ENCODE data around the gene SLCO3A1.
"Not testable (repeated sequence)": the region's sequence is repeated elsewhere in the genome, so short reads cannot be mapped to it uniquely, and the experiment has no call there.

Gene SLCO3A1

DNA sequence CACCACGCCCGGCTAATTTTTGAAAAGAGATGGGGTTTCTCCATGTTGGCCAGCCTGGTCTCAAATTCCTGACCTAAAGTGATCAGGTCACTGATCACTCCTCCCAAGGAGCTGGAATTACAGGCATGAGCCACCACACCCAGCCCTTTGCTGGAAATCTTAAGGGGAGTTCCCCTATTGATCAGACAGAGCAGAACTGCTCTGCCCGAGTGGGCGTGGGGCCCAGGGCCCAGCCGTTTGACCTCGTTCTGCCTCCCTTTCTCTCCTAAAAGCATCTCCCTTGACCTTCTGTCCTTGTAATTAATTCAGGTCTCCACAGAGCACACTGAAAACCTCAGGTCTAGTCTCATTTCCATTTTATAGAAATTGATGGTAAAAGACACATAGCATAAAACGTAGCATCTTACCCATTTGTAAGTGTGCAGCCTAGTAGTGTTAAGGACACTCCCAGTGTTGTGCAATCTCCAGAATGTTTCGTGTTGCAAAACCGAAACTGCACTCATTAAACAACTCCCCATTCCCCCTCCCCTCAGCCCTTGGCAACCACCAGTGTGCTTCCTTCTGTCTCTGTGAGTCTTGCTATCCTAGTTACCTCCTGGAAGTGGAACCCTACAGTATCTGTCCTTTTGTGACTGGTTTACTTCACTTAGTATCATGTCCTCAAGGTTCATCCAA is 89.3 kb downstream of the SLCO3A1 start:
- no peak for DNase-seq

DNA sequence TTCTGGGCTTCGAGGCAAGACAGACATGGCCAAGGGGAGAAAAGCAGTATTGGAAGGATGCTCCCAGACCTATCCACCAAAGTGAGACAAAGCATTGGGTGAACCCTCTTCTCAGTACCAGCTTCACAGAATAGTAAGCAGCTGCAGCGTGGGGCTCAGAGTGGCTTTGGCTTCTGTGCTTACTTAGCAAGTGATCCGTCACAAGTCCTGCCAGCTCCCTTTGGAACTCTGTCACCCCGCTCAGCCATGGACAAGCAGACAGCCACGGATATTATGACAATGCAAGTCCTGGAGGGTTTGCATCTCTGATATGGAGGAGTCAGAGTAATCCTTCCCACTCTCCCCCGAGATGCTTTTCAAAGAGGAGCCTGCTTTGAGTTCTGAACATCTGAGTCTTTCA is 90.8 kb downstream of the SLCO3A1 start:
- no peak for DNase-seq

DNA sequence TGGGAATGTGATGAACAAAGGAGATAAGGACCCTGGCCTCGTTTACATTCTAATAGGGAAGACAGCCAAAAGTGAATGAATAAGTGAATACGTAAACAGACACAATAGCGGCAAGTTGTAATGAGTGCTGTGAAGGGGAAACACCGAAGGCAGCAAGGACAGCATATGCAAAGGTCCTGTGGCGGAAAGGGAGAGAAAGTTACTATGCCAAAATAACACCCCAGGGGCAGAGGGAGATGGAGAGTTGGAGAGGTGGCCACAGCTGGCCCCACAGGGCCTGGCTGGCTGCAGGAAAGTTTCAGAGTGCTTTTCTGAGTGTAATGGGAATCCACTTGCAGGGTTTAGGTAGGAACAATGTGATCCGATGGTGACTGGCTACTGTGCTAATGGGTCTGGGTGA is 91.9 kb downstream of the SLCO3A1 start:
- no peak for DNase-seq

DNA sequence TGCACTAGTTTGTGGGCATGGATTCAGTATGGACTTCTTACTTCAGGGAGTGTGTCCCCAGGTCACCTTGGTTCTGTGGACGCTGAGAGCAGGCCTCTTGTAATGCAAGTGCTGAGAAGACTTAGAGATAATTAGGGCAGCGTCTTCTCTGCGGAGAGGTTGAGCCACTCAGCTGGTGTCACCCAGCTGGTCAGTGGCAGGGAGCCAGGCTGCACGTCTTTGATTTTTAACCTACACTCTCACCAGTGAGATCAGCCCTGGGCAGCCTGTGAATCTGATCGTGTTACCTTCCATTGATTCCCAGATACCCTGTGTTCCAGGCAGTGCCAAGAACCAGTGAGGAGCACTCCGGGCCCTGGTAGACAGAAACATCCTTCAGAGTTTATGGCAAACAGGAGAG is 92.6 kb downstream of the SLCO3A1 start:
- DNase-seq = no peak

DNA sequence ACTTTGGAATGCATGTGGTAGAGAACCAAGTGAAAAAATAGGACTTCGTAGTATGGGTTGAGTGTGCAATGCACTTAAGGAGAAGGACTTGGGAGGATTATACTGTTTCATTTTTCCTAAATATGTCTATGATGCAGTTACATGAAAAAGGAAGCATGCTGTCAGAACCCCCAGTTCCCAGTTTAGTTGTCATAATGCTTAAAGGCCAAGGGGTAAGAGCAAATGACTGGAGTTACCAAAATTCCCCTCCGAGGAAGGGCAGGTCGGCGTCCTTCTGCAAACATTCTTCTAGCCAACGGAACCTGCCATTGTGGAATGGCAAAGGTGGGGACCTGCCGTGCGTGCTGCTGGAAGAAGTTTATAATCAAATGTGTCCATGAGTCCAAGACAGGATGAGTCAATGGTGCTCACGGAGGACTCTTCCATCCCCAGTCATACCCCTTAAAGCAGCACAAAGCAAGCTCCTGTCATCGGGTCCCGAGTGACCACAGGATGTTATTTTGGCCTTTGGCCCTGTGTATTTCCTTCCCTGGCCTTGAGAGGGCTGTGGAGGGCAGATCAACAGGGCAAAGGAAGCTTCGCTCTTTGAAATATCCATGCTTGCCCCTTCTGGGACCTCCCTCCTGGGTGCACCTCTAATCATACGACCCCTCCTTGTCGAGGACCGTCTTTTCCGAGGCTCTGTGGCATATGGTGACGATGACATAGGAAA is 93.2 kb downstream of the SLCO3A1 start:
- DNase-seq = no peak

DNA sequence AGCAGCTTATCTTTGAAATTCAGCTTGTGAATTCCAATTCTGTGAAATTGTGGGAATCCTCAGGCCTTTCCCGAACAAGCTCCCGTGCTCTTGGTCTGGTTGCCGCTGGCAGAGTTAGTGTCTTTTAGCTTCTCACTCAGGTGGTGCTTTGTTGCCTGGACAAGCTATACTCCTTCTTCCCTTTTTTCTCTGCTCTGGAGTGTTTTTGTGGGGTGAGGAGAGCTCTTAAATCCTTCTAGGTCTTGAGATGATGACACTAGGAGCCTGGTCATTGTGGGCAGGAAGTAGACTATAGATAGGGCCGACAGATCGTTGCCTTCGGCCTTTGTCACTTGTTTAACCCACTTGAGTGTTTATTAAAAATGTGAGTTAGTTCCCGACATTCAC is 93.8 kb downstream of the SLCO3A1 start:
- DNase-seq = no peak

DNA sequence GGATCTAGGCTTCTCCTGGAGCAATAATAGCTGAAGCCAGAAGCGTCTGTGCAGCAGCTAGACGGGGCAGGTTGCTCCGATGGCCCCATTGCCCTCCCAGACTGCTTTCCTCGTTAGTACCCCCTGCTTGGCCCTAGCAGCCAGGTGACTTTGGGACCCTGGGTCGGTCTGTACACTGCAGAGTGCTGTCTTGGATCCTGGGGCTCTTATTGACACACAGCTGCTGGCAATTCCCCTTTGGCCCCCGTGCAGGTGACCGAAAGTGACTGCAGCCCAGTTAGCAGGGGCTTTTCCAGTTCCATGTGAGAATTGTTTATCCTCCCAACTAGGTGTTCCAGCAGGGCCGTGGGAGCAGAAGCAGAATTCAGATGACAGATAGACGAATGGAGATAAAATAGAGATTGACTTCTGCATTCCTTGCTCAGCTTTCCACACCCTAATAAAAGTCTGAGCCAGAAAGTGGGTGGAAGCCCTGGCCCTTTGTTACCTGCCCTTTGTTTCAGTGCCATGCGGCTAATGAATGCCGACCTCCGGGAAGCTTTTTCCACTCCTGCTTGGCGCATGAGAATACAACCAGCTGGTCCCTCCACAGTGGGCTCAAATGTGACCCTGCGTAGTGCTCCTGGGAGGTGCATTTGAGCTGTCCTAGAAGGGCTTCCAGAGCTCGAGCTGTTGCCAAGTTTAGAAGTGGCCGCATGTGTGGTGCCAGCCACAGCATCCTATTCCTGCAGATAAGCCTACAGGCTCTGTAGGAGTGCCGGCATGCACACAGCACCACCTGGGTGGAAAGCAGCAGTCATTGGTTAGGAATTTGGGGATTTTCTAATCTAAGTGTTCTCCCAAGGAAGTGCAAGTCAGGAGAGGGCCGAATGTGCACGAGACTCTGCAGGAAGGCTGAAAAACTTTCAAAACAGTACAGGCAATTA is 94.4 kb downstream of the SLCO3A1 start:
- DNase-seq = no peak

DNA sequence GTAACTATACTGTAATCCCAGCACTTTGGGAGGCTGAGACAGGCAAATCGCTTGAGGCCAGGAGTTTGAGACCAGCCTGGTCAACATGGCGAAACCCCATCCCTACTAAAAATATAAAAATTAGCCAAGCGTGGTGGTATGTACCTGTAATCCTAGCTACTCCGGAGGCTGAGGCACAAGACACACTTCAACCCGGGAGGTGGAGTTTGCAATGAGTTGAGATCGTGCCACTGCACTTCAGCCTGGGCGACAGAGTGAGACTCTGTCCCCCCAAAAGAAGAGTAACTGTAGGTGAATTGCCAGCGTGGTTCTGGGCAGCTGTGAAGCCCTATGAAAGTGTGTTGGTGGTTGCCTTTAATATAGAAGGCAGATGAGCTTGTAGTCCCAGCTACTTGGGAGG is 95.9 kb downstream of the SLCO3A1 start:
- DNase-seq = no peak

DNA sequence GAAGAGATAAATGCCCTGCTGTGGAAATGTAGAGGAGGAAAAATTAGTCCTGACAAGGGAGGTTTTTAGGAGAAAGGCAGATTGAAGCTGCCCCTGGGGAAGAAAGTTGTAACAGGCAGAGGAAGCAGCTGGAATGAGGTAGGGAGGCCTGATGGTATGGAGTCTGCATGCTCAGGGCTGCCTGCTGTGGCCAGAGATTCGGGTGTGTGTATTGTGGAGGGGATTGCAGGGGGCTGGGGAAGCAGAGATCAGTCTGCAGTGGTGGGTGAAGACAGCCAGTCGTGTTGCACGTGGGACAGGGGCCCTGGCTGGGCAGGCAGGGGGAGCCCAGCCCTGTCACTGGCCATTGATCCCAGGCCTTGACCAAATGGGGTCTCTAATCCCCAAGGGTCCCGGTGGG is 96.5 kb downstream of the SLCO3A1 start:
- DNase-seq = no peak

DNA sequence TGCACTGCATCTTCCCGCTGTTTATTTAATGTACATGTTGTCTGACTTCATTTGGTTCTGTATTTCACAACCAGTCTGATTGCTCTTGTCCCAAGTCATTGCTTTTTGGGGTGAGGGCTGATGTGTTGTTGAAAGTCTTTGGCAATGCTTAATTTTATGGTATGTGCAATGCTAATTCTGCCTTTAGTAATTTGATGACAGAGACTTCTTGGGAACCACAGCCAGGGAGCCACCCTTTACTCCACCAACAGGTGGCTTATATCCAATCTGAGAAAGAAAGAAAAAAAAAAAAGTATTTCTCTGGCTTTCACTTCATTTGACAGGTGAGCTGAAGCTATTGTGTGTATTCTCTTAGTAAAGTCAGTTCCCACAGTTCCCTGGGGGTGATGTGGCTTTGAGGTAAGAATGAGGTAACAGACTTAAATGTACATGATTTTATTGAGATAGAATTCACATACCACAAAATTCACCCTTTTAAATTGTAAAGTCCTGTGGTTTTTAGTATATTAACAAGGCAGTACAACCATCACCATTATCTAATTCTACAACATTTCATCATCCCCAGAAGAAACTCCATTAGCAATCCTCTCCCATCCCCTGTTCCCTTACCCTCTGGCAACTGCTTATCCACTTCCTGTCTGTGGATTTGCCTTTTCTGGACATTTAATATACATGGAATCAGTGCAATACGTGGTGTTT is 97.3 kb downstream of the SLCO3A1 start:
- DNase-seq = no peak

DNA sequence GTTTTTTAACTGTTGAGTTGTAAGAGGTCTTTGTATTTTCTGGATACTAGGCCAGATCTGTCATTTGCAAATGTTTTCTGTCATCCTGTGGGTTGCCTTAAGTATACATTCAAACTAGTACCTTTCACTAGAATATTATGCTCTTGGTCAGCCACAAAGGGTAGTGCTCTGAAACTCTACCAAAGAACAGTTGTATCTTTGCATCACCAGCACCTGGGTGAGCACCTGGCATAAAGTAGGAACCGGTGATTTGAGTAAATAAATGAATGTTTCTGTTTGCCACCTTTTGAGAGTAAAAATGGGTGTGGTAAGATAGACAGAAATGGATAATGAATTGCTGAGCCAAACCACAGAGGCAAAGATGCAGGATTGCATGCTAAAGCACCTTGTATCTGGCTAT is 98.7 kb downstream of the SLCO3A1 start:
- DNase-seq = no peak

DNA sequence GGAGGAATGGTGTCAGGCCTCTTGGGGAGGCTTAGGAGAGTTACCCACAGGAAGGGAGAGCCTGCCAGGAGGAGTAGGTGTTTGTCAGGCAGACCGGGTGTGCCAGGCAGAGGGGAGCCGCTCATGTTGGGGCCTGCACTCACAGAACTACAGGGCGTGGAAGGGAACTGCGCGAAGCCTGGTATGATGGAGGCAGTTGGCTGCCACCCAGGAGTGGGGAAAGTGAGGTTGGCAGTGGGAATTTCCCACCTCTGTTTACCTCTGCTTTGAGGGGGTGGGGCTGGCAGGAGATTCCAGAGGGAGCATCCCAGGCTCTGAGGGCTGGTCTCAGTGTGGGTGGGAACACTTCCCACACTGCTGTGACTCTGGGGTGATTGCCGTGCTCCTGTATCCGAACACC is 99.9 kb downstream of the SLCO3A1 start:
- DNase-seq = no peak

DNA sequence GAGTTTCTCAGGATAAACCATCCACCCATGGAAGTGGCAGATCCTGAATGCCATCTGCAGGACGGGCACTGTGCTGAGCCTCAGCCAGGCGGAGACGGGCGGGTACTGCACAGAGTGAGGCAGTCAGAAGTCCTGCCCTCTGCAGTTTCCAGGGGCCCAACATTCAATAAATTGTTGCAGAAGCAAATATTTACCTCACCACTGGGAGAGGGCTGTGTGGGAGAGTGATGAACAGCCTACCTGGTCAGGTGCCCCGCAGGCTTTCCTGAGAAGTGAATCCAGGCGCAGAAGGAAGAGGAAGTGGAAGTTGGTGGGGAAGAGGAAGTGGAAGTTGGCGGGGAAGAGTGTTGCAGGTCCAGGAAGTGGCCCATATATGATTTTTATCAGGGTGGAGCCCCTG is 100.8 kb downstream of the SLCO3A1 start:
- no peak for DNase-seq

DNA sequence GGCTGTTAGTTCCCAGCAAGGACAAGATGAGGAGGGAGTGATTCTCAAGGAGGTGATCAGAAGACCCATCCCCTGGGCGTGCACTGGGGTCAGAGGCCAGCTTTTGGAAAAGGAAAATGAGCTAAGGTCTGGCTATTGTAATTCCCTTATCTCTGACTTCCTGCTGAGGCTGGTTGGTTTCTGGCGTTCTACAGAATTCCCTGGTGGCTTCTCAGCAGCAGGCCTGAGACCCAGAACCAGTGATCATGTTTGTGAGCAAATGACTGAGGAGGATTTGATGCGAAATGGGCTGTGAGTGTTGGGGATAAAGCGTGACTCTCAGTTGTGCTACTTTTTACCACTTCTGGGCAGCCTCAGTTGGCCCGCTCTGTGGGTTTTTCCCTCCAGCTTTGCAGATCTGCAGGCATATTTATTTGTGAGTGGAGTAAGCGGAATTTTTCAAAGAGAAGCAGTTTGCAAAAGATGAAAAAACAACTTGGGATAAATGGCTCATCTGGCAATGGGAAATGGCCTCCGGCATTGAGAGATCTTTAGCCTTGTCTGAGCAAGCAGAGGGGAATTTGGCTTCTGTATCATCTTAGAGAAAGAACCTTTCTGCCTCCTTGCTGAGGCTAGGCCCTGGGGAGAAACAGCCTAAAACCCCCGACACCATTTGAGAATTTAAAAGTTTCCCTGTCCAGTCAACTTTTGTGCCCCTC is 102.7 kb downstream of the SLCO3A1 start:
- DNase-seq = no peak

DNA sequence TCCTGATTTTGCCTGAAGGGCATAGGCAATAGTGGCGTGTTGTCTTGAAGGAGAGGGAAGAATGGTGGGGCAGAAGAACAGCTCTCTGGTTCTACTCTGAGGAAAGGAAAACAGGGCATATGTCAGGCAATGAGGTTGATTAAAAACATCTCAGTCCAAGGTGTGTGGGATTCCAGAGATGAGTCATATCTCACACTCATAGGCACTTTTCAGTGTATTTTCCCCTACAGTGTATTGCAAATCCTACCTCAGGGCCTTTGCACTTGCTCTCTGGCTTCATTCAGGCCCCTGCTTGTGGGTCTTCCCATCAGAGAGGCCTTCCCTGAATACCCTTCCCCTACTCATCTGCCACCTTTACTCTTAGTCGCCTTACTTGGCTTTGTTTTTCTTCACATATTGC is 107.8 kb downstream of the SLCO3A1 start:
- DNase-seq = no peak

DNA sequence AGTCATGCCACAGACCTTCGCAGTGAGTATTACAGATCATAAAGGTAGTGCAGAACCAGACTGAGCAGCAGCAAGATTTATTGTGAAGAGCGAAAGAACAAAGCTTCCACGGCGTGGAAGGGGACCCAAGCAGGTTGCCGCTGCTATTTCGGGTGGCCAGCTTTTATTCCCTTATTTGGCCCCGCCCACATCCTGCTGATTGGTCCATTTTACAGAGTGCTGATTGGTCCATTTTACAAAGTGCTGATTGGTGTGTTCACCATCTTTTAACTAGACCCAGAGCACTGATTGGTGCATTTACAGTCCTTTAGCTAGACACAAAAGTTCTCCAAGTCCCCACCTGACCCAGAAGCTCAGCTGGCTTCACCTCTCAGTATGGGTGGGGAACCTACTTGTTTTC is 110.2 kb downstream of the SLCO3A1 start:
- not testable (repeated sequence) for DNase-seq

DNA sequence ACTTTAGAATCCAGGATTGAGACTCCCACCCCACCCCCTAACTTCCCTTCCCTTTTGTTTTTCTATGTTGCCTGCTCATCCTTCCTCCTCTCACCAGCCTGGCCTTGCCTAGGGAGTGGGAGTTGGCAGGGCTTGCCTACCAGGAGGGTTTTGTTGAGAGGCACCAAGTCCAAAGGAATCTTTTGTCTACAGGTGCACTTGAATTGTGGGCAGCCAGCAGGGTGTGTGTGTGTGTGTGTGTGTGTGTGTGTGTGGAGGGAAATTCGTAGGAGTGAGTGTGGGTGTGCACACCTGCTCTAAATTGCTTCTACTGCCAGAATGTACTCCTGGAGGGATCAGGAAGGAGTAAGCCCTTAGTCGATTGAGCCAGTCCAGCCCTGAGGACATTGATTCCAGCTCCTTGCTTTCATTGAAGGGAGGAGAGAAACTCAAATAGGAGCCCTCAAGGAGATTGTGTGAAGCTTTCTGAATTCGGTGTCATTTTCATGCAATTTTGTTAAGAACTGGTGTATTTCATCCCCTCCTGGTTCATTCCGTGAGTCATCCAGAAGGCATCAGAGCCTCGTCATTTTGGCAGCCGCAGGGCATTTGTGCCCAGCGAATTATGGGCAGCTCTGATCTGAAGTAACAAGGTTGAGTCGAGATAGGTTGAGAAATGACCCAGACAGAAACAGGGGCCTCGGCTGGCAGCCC is 112.1 kb downstream of the SLCO3A1 start:
- no peak for DNase-seq

DNA sequence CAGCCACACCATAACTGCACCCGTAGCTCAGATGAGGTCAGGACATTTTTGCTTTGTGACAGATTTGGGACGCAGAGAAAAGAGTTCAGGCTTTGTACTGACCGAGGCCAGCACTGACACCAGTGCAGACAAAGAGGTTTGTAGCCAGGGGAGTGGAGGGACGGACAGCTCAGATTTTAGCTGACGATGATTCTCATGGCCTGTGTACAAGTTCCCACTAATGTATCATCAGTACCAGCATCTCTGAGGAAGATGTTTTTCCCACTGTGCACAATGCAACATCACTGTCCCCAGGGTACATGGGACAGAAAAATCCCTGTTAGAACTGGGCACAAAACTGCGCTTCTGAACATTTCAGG is 112.7 kb downstream of the SLCO3A1 start:
- DNase-seq = no peak

DNA sequence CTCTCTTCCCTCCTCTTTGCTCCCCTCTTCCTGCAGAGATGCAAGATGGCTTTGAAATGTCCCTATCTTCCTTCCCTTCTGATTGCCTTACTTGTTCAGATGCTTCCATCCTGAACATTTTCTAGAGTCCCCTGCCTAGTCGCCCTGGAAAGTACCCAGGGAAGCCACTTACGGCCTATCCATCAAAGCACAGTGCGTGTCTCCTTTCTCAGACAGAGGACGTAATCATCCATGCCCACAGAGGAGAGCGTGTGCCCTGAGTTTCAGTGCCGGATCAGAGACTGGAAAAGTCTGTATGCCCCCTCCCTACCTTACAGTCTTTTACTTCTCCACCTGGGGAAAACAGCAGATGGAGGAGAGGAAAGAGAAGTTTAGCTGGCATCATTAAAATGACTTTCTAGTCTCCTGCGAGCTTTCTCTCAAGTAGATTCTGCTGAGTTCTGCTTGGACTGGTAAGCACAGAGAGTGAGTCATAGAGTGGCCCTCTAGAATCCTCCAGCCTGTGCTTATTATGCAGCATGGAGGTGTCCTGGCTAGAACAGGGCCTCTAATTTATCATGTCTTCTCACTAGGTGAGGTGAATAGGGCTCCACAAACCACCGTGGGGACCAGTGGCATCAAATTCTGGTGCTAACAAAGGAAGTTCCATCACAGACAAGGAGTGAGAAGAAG is 114.6 kb downstream of the SLCO3A1 start:
- no peak for DNase-seq

DNA sequence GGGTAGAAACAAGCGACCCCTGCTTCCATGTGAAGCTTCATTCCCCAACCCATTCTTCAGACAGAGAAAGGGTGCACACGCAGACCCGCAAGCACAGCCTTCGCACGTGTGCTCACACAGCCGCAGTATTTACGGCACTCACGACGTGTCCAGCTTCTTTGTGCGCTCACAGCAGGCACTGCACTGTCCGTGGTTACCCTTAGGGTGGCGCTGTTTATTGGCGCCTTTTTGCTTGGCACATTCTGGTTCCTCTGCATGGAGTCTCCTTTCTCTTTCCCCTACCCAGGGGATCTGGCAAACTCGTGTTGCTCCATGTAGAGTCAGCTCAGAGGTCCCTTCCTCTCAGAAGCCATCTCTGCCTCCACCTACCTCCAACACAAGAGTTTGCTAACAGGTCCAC is 115.1 kb downstream of the SLCO3A1 start:
- no peak for DNase-seq

DNA sequence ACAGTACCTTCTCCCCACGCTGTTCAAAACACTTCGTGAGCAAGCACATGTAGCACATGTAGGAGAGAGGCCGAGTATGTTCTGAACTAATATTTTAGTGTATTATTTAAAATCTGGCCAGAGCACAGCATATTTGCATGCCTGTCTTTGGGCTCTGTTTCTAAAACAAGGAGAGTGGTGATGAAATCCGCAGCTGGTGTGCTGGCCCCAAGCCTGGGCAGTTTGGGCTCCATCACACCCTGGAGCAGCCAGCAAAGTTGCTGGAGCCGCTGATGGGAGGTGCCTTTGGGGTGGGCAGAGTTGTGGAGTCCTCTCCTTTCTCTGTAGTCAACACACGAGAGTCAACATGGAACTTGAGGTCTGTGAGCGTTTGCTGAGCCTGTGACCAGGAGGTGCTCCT is 116.6 kb downstream of the SLCO3A1 start:
- no peak for DNase-seq
